KMS-11 (cell line): ENCODE results near the gene ADORA1.

Source experiments
- H2AFZ ChIP-seq: fragments of 200-600 bp; sonication (generic); 2 replicates; pipeline ENCODE4 v1.6.1; 2016; ENCODE audit warnings: antibody characterized with exemption, mixed run types, low read depth
- H3K27ac ChIP-seq: fragments of 200-600 bp; sonication (generic); 2 replicates; pipeline ENCODE4 v1.6.1; 2016; ENCODE audit warnings: mild to moderate bottlenecking, mixed run types
- H3K27me3 ChIP-seq: fragments of 200-600 bp; sonication (generic); 2 replicates; pipeline ENCODE4 v1.6.1; 2017; ENCODE audit warnings: mild to moderate bottlenecking, low read depth, mixed run types, moderate library complexity; ENCODE audit not compliant: insufficient read depth
- H3K36me3 ChIP-seq: fragments of 200-600 bp; sonication (generic); 2 replicates; pipeline ENCODE4 v1.6.1; 2017; ENCODE audit warnings: mild to moderate bottlenecking, mixed run types; ENCODE audit not compliant: insufficient read depth
- H3K4me1 ChIP-seq: fragments of 200-600 bp; sonication (generic); 2 replicates; pipeline ENCODE4 v1.6.1; 2016; ENCODE audit warnings: mild to moderate bottlenecking, low read depth, mixed run types; ENCODE audit not compliant: poor library complexity, severe bottlenecking
- H3K4me2 ChIP-seq: fragments of 200-600 bp; sonication (generic); 2 replicates; pipeline ENCODE4 v1.7.0; 2016; ENCODE audit warnings: mild to moderate bottlenecking, mixed run types
- H3K4me3 ChIP-seq: fragments of 200-600 bp; sonication (generic); IDR thresholded peaks from 2 replicates; pipeline ENCODE4 v1.6.1; 2017; ENCODE audit warnings: low read depth, low read length, mixed read lengths; ENCODE audit not compliant: insufficient read depth
- H3K79me2 ChIP-seq: fragments of 200-600 bp; sonication (generic); 2 replicates; pipeline ENCODE4 v1.6.1; 2016; ENCODE audit warnings: low read depth, mixed run types; ENCODE audit not compliant: insufficient read depth
- H3K9ac ChIP-seq: fragments of 200-600 bp; sonication (generic); 2 replicates; pipeline ENCODE4 v1.6.1; 2016; ENCODE audit warnings: mild to moderate bottlenecking, mixed run types
- H4K20me1 ChIP-seq: fragments of 200-600 bp; sonication (generic); 2 replicates; pipeline ENCODE4 v1.6.1; 2016; ENCODE audit warnings: mild to moderate bottlenecking, mixed run types; ENCODE audit not compliant: insufficient read depth
- CTCF ChIP-seq: fragments of 200-600 bp; sonication (generic); conservative IDR thresholded peaks from 2 replicates; pipeline ENCODE4 v1.6.1; 2017; ENCODE audit warnings: low read depth, mild to moderate bottlenecking, antibody characterized with exemption, low read length, moderate library complexity, mixed read lengths

Gene ADORA1

GRCh38 chr1:203168991-203169390 is 41.5 kb downstream of the ADORA1 start:
- Histone ChIP-seq H3K79me2 (no peaks in the 10 kb centered on the region), H2AFZ (no peak overlapping the region), H3K4me1 (no peaks in the 10 kb centered on the region), H4K20me1 (no peaks in the 10 kb centered on the region), H3K9ac (no peak overlapping the region), H3K4me3 (no peak overlapping the region), H3K4me2 (no peak overlapping the region), H3K27me3 (peaks cover 9% of the 10 kb centered on the region), H3K36me3 (no peaks in the 10 kb centered on the region), H3K27ac (no peak overlapping the region)
- TF ChIP-seq CTCF, result no peak

GRCh38 chr1:203169770-203170520 is 42.4 kb downstream of the ADORA1 start:
- H3K4me3 ChIP-seq, result no peak overlapping the region
- no peak for TF ChIP-seq CTCF
- no peaks in the 10 kb centered on the region for H3K4me1 ChIP-seq
- no peaks in the 10 kb centered on the region for H4K20me1 ChIP-seq
- no peak overlapping the region for H2AFZ ChIP-seq
- H3K4me2 ChIP-seq, result no peak overlapping the region
- no peak overlapping the region for H3K9ac ChIP-seq
- H3K27me3 ChIP-seq, result peaks cover 7% of the 10 kb centered on the region
- H3K27ac ChIP-seq, result no peak overlapping the region
- no peaks in the 10 kb centered on the region for H3K36me3 ChIP-seq
- H3K79me2 ChIP-seq, result no peaks in the 10 kb centered on the region

GRCh38 chr1:203170625-203171330 is 43.3 kb downstream of the ADORA1 start:
- Histone ChIP-seq H3K79me2 (no peaks in the 10 kb centered on the region), H3K4me2 (no peak overlapping the region), H3K4me1 (no peaks in the 10 kb centered on the region), H4K20me1 (no peaks in the 10 kb centered on the region), H3K27ac (no peak overlapping the region), H2AFZ (no peak overlapping the region), H3K4me3 (no peak overlapping the region), H3K27me3 (peaks cover 3% of the 10 kb centered on the region), H3K9ac (no peak overlapping the region), H3K36me3 (no peaks in the 10 kb centered on the region)
- TF ChIP-seq CTCF, result no peak

GRCh38 chr1:203171341-203172183 is 44.0 kb downstream of the ADORA1 start:
- H4K20me1 ChIP-seq, result no peaks in the 10 kb centered on the region
- H3K9ac ChIP-seq, result no peak overlapping the region
- H3K4me3 ChIP-seq, result no peak overlapping the region
- no peaks in the 10 kb centered on the region; the same call in 1 of the 2 replicates for H3K27me3 ChIP-seq
- H3K4me1 ChIP-seq, result no peaks in the 10 kb centered on the region
- no peak overlapping the region for H3K27ac ChIP-seq
- no peak for TF ChIP-seq CTCF
- H2AFZ ChIP-seq, result no peak overlapping the region
- H3K4me2 ChIP-seq, result no peak overlapping the region
- H3K79me2 ChIP-seq, result no peaks in the 10 kb centered on the region
- H3K36me3 ChIP-seq, result no peaks in the 10 kb centered on the region
